Kidney epithelial cell (primary cell): ENCODE results near the gene RALBP1. TPM values are rescaled to one million over a fixed set of nuclear protein-coding genes. Genes with fewer than 3 reads are reported as not detected.

Experiments used
- DNase-seq: peaks from one replicate; pipeline ENCODE4 v3.0.0-alpha.2; 2010; ENCODE audit warnings: low read depth
- H3K27me3 ChIP-seq: 2 replicates; pipeline ENCODE4 v1.6.0; 2011; ENCODE audit warnings: low read length; ENCODE audit not compliant: control insufficient read depth, insufficient read depth
- H3K36me3 ChIP-seq: 2 replicates; pipeline ENCODE4 v1.5.1; 2011; ENCODE audit warnings: low read length; ENCODE audit not compliant: control insufficient read depth, insufficient read depth
- H3K4me3 ChIP-seq: 2 replicates; pipeline ENCODE4 v1.5.1; 2011; ENCODE audit warnings: low read depth, mild to moderate bottlenecking, control low read depth, low read length
- CTCF ChIP-seq: IDR thresholded peaks from 2 replicates; pipeline ENCODE4 v1.5.1; 2011; ENCODE audit warnings: mild to moderate bottlenecking, moderate library complexity, low read length, control low read depth, inconsistent platforms; ENCODE audit not compliant: insufficient read depth, poor library complexity, severe bottlenecking
- total RNA-seq: library from RNA; depleted of rRNA; stranded (reverse); fragments of >200 nt; gene quantifications from 2 replicates; pipeline ENCODE4 v1.2.3, GENCODE V29; 2015

Gene RALBP1
- total RNA-seq, 1 donor from 2014 or later, result 57.1 TPM

- Histone ChIP-seq H3K36me3 (peaks cover 2% of the 10 kb centered on the region), H3K27me3 (no peaks in the 10 kb centered on the region), H3K4me3 (no peak overlapping the region)
- TF ChIP-seq CTCF, result peak; percentile 18
- no peak for DNase-seq
These were observed 74.1 kb downstream of the RALBP1 start for GRCh38 chr18:9549405-9549804.

GRCh38 chr18:9550429-9550828 lies 75.1 kb downstream of the RALBP1 start:
- no peak for DNase-seq
- Histone ChIP-seq H3K27me3 (no peaks in the 10 kb centered on the region), H3K36me3 (peaks cover 2% of the 10 kb centered on the region), H3K4me3 (no peak overlapping the region)
- no peak for TF ChIP-seq CTCF

- Histone ChIP-seq H3K36me3 (peaks cover 1% of the 10 kb centered on the region), H3K4me3 (no peak overlapping the region), H3K27me3 (no peaks in the 10 kb centered on the region)
- DNase-seq, result no peak
- no peak for TF ChIP-seq CTCF
These were observed 76.9 kb downstream of the RALBP1 start for GRCh38 chr18:9552191-9552590.

GRCh38 chr18:9552616-9553015 lies 77.3 kb downstream of the RALBP1 start:
- Histone ChIP-seq H3K4me3 (no peak overlapping the region), H3K36me3 (peaks cover 1% of the 10 kb centered on the region), H3K27me3 (no peaks in the 10 kb centered on the region)
- TF ChIP-seq CTCF, result no peak
- no peak for DNase-seq

- Histone ChIP-seq H3K4me3 (no peak overlapping the region), H3K36me3 (peaks cover 6% of the 10 kb centered on the region), H3K27me3 (no peaks in the 10 kb centered on the region)
- TF ChIP-seq CTCF, result no peak
- no peak for DNase-seq
These were observed 82.1 kb downstream of the RALBP1 start for GRCh38 chr18:9557250-9557943.

- no peak for TF ChIP-seq CTCF
- H3K4me3 ChIP-seq, result no peak overlapping the region
- no peaks in the 10 kb centered on the region for H3K27me3 ChIP-seq
- no peak for DNase-seq
- peaks cover 8% of the 10 kb centered on the region for H3K36me3 ChIP-seq
These were observed 83.2 kb downstream of the RALBP1 start for GRCh38 chr18:9558387-9559064.
